Activated naive CD8-positive, alpha-beta T cell treated with anti-CD3 and anti-CD28 coated beads, Interleukin-2, amount 10 ng/mL, durations not matched to agents 7 days and 5 days (primary cell): Measurements from ENCODE around the gene MTRFR. TPM values are rescaled to one million over a fixed set of nuclear protein-coding genes. Genes with fewer than 3 reads are reported as not detected.
"Not testable (repeated sequence)": the region's sequence is repeated elsewhere in the genome, so short reads cannot be mapped to it uniquely, and the experiment has no call there.

ENCODE experiments used
- ATAC-seq: fragments of 150-1000 bp; cut with Tn5 transposase; one replicate; pipeline ENCODE4 v1.10.0; 2021; ENCODE audit warnings: low read depth, moderate library complexity
- POLR2A ChIA-PET: fragments of 350-600 bp; sonication (Branson Sonifier 250); formaldehyde crosslinking; loops from one replicate; lab custom pipeline; 2021; ENCODE audit warnings: antibody characterized with exemption; lab: Charles Lee
- DNase-seq: peaks from one replicate; pipeline ENCODE4 v3.0.0; 2021
- H3K27ac Mint-ChIP-seq: one replicate; pipeline ENCODE4 v1.8.0; 2022; ENCODE audit warnings: mild to moderate bottlenecking, mixed read lengths
- H3K27me3 Mint-ChIP-seq: one replicate; pipeline ENCODE4 v1.8.0; 2022; ENCODE audit warnings: mild to moderate bottlenecking, moderate library complexity, mixed read lengths
- H3K36me3 Mint-ChIP-seq: one replicate; pipeline ENCODE4 v1.8.0; 2021; ENCODE audit warnings: mild to moderate bottlenecking, mixed read lengths
- H3K4me1 Mint-ChIP-seq: one replicate; pipeline ENCODE4 v1.8.0; 2021; ENCODE audit warnings: mixed read lengths
- H3K4me3 Mint-ChIP-seq: one replicate; pipeline ENCODE4 v1.8.0; 2022; ENCODE audit warnings: mild to moderate bottlenecking, moderate library complexity, mixed read lengths
- H3K9me3 Mint-ChIP-seq: one replicate; pipeline ENCODE4 v1.8.0; 2021; ENCODE audit warnings: mixed read lengths
- total RNA-seq, 2 experiments: library from RNA; stranded (reverse); gene quantifications; one replicate each; pipeline ENCODE4 v1.2.3, GENCODE V29; 2021

MTRFR gene
- total RNA-seq, 2 experiments from 2014 or later, result 41.2 to 42.1 TPM

- Mint-ChIP-seq H3K9me3 (peaks cover 14% of the 10 kb centered on the region), H3K27me3 (no peaks in the 10 kb centered on the region), H3K36me3 (peaks cover 40% of the 10 kb centered on the region), H3K4me1 (peaks cover 29% of the 10 kb centered on the region), H3K4me3 (no peak overlapping the region), H3K27ac (peak overlapping the region; percentile 34)
- ATAC-seq (no peak), DNase-seq (peak; percentile 10)
- POLR2A ChIA-PET, result interaction anchor here (0.8 to 0.9 kb wide), 2 partner anchors 14 to 19 kb away, joined by 3 read pairs; partner anchors contain the start of genes MPHOSPH9 and MTRFR
Measured at GRCh38 chr12:123251403-123252076, 18.3 kb downstream of the MTRFR start.

GRCh38 chr12:123252365-123252764 is 19.1 kb downstream of the MTRFR start:
- not testable (repeated sequence) for DNase-seq, H3K4me3 Mint-ChIP-seq, H3K27me3 Mint-ChIP-seq, ATAC-seq, H3K27ac Mint-ChIP-seq
- H3K36me3 Mint-ChIP-seq, result peaks cover 38% of the 10 kb centered on the region
- H3K9me3 Mint-ChIP-seq, result peaks cover 10% of the 10 kb centered on the region
- peaks cover 25% of the 10 kb centered on the region for H3K4me1 Mint-ChIP-seq
- POLR2A ChIA-PET, result interaction anchor here (0.8 kb wide), 1 partner anchor 13 kb away, joined by 3 read pairs; no protein-coding TSS in a partner anchor

GRCh38 chr12:123253641-123254459 is 20.6 kb downstream of the MTRFR start:
- ATAC-seq (no peak), DNase-seq (peak; percentile 20)
- Mint-ChIP-seq H3K36me3 (peaks cover 23% of the 10 kb centered on the region), H3K9me3 (no peaks in the 10 kb centered on the region), H3K4me1 (peaks cover 17% of the 10 kb centered on the region), H3K27ac (peak overlapping the region; percentile 1), H3K4me3 (no peak overlapping the region), H3K27me3 (no peaks in the 10 kb centered on the region)
- POLR2A ChIA-PET, result no interaction called here

- ATAC-seq (no peak), DNase-seq (no peak)
- Mint-ChIP-seq H3K27me3 (no peaks in the 10 kb centered on the region), H3K4me3 (no peak overlapping the region), H3K9me3 (no peaks in the 10 kb centered on the region), H3K27ac (no peak overlapping the region), H3K36me3 (peaks cover 24% of the 10 kb centered on the region), H3K4me1 (peaks cover 13% of the 10 kb centered on the region)
- POLR2A ChIA-PET, result no interaction called here
Measured at GRCh38 chr12:123254853-123255446, 21.7 kb downstream of the MTRFR start.

- DNase-seq (no peak), ATAC-seq (no peak)
- H3K27ac Mint-ChIP-seq, result no peak overlapping the region
- H3K36me3 Mint-ChIP-seq, result peaks cover 30% of the 10 kb centered on the region
- no peak overlapping the region for H3K4me3 Mint-ChIP-seq
- H3K4me1 Mint-ChIP-seq, result peaks cover 12% of the 10 kb centered on the region
- H3K9me3 Mint-ChIP-seq, result no peaks in the 10 kb centered on the region
- POLR2A ChIA-PET, result no interaction called here
- no peaks in the 10 kb centered on the region for H3K27me3 Mint-ChIP-seq
Measured at GRCh38 chr12:123258593-123258992, 25.4 kb downstream of the MTRFR start.

- DNase-seq (no peak), ATAC-seq (no peak)
- Mint-ChIP-seq H3K36me3 (peaks cover 27% of the 10 kb centered on the region), H3K27me3 (no peaks in the 10 kb centered on the region), H3K4me1 (peaks cover 12% of the 10 kb centered on the region), H3K9me3 (no peaks in the 10 kb centered on the region), H3K27ac (no peak overlapping the region), H3K4me3 (no peak overlapping the region)
- POLR2A ChIA-PET, result interaction anchor here (0.6 kb wide), 2 partner anchors 321 to 324 kb away, joined by 3 to 5 read pairs; no protein-coding TSS in a partner anchor
Measured at GRCh38 chr12:123260081-123260480, 26.8 kb downstream of the MTRFR start.

GRCh38 chr12:123261196-123261595 is 28.0 kb downstream of the MTRFR start:
- H3K9me3 Mint-ChIP-seq, result no peaks in the 10 kb centered on the region
- no peak for DNase-seq
- POLR2A ChIA-PET, result no interaction called here
- peaks cover 26% of the 10 kb centered on the region for H3K36me3 Mint-ChIP-seq
- no peak overlapping the region for H3K27ac Mint-ChIP-seq
- ATAC-seq, result no peak
- peaks cover 12% of the 10 kb centered on the region for H3K4me1 Mint-ChIP-seq
- H3K27me3 Mint-ChIP-seq, result no peaks in the 10 kb centered on the region
- no peak overlapping the region for H3K4me3 Mint-ChIP-seq

GRCh38 chr12:123263196-123263817 is 30.1 kb downstream of the MTRFR start:
- H3K27ac Mint-ChIP-seq, result no peak overlapping the region

GRCh38 chr12:123264642-123265041 is 31.4 kb downstream of the MTRFR start:
- Mint-ChIP-seq H3K36me3 (peaks cover 20% of the 10 kb centered on the region), H3K4me1 (peaks cover 24% of the 10 kb centered on the region), H3K27me3 (no peaks in the 10 kb centered on the region), H3K4me3 (no peak overlapping the region), H3K9me3 (no peaks in the 10 kb centered on the region), H3K27ac (no peak overlapping the region)
- DNase-seq (no peak), ATAC-seq (no peak)
- POLR2A ChIA-PET, result no interaction called here

More at GRCh38 chr12:123263196-123263817, 30.1 kb downstream of the MTRFR start:
- Mint-ChIP-seq H3K4me1 (peaks cover 14% of the 10 kb centered on the region), H3K4me3 (no peak overlapping the region), H3K36me3 (peaks cover 23% of the 10 kb centered on the region), H3K27me3 (no peaks in the 10 kb centered on the region), H3K9me3 (no peaks in the 10 kb centered on the region)
- no peak for ATAC-seq
- DNase-seq, result no peak
- POLR2A ChIA-PET, result interaction anchor here (0.7 kb wide), 1 partner anchor 283 kb away, joined by 5 read pairs; no protein-coding TSS in a partner anchor

GRCh38 chr12:123265851-123266678 is 32.8 kb downstream of the MTRFR start:
- POLR2A ChIA-PET, result interaction anchor here (0.9 kb wide), 1 partner anchor 14 kb away, joined by 3 read pairs; no protein-coding TSS in a partner anchor
- peaks cover 6% of the 10 kb centered on the region for H3K36me3 Mint-ChIP-seq
- H3K4me3 Mint-ChIP-seq, result no peak overlapping the region
- no peak overlapping the region for H3K27ac Mint-ChIP-seq
- no peak for ATAC-seq
- H3K27me3 Mint-ChIP-seq, result no peaks in the 10 kb centered on the region
- DNase-seq, result no peak
- H3K4me1 Mint-ChIP-seq, result peaks cover 32% of the 10 kb centered on the region
- no peaks in the 10 kb centered on the region for H3K9me3 Mint-ChIP-seq

GRCh38 chr12:123266679-123267277 is 33.5 kb downstream of the MTRFR start:
- Mint-ChIP-seq H3K27me3 (no peaks in the 10 kb centered on the region), H3K36me3 (peaks cover 3% of the 10 kb centered on the region), H3K27ac (peak overlapping the region; percentile 30), H3K9me3 (no peaks in the 10 kb centered on the region), H3K4me3 (no peak overlapping the region), H3K4me1 (peaks cover 29% of the 10 kb centered on the region)
- ATAC-seq (no peak), DNase-seq (no peak)
- POLR2A ChIA-PET, result no interaction called here

- no peak for ATAC-seq
- POLR2A ChIA-PET, result no interaction called here
Measured at GRCh38 chr12:123267335-123267920, 34.2 kb downstream of the MTRFR start.

More at GRCh38 chr12:123267335-123267920, 34.2 kb downstream of the MTRFR start:
- no peak overlapping the region for H3K4me3 Mint-ChIP-seq
- DNase-seq, result no peak
- peaks cover 3% of the 10 kb centered on the region for H3K36me3 Mint-ChIP-seq
- H3K27me3 Mint-ChIP-seq, result no peaks in the 10 kb centered on the region
- H3K4me1 Mint-ChIP-seq, result peaks cover 27% of the 10 kb centered on the region
- H3K27ac Mint-ChIP-seq, result peak overlapping the region; percentile 30
- no peaks in the 10 kb centered on the region for H3K9me3 Mint-ChIP-seq
